GM12801 (cell line): ENCODE data around the gene RNU6-1.

Experiments used
- TF ChIP-seq, protein P1 (sequence below): IDR thresholded peaks from one replicate; pipeline ENCODE4 v1.5.1; 2011; ENCODE audit warnings: control low read depth; ENCODE audit not compliant: insufficient read length; ENCODE audit errors: extremely low read depth

The RNU6-1 gene

GRCh38 chr15:67827562-67828277 is 12.1 kb downstream of the RNU6-1 start:
- TF ChIP-seq, protein P1, sequence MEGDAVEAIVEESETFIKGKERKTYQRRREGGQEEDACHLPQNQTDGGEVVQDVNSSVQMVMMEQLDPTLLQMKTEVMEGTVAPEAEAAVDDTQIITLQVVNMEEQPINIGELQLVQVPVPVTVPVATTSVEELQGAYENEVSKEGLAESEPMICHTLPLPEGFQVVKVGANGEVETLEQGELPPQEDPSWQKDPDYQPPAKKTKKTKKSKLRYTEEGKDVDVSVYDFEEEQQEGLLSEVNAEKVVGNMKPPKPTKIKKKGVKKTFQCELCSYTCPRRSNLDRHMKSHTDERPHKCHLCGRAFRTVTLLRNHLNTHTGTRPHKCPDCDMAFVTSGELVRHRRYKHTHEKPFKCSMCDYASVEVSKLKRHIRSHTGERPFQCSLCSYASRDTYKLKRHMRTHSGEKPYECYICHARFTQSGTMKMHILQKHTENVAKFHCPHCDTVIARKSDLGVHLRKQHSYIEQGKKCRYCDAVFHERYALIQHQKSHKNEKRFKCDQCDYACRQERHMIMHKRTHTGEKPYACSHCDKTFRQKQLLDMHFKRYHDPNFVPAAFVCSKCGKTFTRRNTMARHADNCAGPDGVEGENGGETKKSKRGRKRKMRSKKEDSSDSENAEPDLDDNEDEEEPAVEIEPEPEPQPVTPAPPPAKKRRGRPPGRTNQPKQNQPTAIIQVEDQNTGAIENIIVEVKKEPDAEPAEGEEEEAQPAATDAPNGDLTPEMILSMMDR = no peak

DNA sequence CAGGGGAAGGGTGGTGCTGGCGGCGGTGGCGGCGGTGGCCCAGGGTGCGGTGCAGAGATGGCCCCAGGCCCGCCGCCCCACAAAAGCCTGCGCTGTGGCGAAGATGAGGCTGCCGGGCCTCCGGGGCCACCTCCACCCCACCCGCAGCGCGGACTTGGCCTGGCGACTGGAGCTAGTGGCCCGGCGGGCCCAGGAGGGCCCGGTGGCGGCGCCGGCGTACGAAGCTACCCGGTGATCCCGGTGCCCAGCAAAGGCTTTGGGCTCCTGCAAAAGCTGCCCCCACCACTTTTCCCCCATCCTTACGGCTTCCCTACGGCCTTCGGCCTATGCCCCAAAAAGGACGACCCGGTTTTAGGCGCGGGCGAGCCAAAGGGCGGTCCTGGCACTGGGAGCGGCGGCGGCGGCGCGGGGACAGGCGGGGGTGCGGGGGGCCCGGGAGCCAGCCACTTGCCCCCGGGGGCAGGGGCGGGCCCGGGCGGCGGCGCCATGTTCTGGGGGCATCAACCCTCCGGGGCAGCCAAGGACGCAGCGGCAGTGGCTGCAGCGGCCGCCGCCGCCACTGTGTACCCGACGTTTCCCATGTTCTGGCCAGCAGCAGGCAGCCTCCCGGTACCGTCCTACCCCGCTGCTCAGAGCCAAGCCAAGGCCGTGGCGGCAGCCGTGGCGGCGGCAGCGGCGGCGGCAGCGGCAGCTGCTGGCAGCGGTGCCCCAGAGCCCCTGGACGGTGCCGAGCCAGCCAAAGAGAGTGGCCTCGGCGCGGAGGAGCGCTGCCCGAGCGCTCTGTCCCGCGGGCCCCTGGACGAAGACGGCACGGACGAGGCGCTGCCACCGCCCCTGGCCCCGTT is 12.9 kb downstream of the RNU6-1 start:
- TF ChIP-seq, protein P1 = no peak

GRCh38 chr15:67825881-67826716 is 13.7 kb downstream of the RNU6-1 start:
- TF ChIP-seq, protein P1 = no peak

- TF ChIP-seq, protein P1 = no peak
These were observed 14.6 kb downstream of the RNU6-1 start, which contains the start of gene SKOR1 for GRCh38 chr15:67824976-67825880. SKOR1 (plus strand) TSS chr15:67825509; CDS start chr15:67825603, 94 bp downstream.

DNA sequence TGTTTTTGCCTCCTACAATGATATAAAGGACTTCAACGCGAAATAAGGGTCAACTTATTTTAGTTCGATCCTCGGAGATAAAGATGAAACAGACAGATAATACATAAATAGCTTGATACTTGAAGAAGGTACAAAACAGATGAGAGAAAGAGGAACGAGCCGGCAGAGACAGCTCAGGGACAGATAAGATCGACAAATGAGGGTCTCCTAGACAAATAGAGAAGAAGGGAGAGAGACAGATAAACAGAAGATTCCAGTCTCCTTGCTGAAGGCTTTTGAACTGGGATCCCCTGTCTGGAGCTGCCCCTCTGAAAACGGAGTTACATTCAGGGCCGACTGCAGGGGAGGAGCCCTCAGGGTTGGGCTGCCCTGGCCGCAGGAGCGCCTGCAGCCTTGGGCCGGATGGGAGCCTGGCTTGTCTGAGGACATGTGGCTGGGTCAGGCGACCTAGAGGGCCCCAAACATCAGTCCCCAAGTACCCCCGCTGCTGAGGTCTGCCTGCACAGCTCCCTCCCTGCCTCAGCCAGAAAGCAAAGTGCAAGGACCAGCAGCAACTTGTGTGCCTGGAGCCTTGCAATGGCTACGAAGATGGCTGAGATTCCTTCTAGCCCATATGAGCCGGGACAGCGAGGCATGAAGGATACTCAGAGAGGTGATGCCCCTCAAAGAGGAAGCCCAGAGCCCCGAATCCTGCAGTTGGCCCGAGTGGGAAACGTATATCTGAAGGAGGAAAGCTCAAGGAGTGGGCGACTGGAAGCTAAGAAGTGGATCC is 15.5 kb downstream of the RNU6-1 start:
- TF ChIP-seq, protein P1 = no peak
